Thyroid gland (tissue), 4 donors: ENCODE measurements around the gene METAP2.

Experiments
- CTCF ChIP-seq, 6 experiments: fragments of 200-600 bp in 3 of 6; fragments of 450-650 bp in 3 of 6; sonication (generic) in 3 of 6; IDR thresholded peaks; one replicate each; pipeline ENCODE4 v1.5.1; 2016 to 2019; ENCODE audit warnings: antibody characterized with exemption in 6 of 6, mild to moderate bottlenecking in 2 of 6, inconsistent platforms in 1 of 6, moderate library complexity in 1 of 6
- POLR2A ChIP-seq, 2 donors: fragments of 450-650 bp; IDR thresholded peaks; one replicate each; pipeline ENCODE4 v1.6.1; 2017; ENCODE audit warnings: antibody characterized with exemption in 2 of 2, mild to moderate bottlenecking in 2 of 2, moderate library complexity in 1 of 2

- TF ChIP-seq POLR2A (IDR thresholded peaks at IDR 0.05) (no peak), CTCF (IDR thresholded peaks at IDR 0.05) (no peak)
These were observed 38.0 kb downstream of the METAP2 start for GRCh38 chr12:95511977-95512376.
